Epidermal melanocyte (primary cell): ENCODE data around the gene SLX9.

Experiments used
- DNase-seq: peaks from one replicate; pipeline ENCODE4 v3.0.0; 2011; ENCODE audit warnings: low spot score; ENCODE audit not compliant: insufficient read length

The SLX9 gene

DNA sequence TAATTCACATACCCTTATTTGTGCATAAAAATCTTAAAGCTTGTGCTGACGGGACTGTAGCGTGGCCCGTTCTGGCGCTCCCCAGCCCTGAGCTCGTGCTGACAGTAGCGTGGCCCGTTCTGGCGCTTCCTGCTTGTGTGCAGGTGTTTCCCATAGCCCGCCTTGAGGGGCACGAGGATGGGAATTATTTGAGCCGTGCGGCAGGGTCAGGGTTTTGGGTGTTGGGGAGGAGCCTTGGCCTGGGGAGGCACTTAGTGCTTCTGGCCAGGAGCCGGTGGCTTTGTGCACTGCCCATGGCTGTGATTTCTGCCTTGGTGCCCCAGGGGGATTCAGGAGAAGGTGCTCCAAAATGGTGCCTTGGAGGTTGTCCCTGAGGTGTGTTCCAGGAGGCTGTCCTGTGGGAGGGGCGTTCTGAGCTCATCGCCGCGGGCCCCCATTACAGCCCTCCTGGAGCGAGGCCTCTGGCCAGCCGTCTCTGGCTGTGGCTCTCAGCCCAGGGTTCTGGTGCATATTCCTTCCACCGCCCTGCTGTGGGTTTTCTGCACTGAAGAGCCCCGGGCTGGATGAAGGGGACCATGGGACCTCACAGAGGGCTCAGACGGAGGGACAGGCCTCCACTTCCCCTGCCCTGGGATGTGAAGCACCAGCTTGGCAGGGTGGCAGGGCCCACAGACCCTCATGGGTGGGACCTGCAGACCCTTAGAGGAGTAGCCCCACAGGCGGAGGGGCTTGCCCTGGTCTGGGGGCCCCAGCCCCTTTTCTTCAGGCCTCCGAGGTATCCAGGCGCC lies 6.6 kb downstream of the SLX9 start:
- no peak for DNase-seq

DNA sequence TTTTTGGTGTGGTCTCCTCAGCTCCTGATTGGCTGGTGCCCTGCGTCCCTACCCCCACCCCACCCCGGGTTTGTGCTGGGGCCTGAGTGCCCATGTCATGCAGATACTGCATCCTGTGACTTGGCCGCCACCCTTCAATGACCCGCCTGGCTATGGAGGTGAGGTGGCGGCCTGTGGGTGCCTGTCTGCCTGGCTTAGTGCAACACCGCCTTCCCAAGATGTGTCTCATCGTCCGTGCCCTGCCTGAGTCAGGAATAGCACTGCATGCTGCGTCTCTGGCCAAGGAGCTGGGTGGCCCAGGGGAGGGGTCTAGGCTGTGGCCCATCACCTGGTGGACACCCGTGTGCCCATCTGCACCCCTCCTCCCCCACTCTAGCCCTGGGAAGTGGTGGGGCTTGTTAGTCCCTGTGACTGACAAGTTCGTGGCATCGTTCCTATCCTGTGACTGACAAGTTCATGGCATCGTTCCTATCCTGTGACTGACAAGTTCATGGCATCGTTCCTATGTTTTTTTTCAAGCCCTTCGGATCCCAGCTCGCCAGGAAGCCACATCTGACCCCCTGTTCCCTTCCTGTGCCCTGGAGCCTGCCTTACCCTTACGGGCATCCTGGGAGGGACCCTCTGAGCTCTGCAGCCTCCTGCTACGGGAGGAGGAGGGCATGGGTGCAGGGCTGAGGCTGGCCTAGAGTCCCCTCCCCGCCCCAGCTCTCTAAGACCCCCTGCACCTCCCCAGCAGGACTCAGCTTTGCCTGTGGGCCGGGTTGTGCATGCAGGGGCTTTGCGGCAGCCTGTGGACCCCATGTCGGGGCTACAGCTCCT lies 7.5 kb downstream of the SLX9 start:
- no peak for DNase-seq

DNA sequence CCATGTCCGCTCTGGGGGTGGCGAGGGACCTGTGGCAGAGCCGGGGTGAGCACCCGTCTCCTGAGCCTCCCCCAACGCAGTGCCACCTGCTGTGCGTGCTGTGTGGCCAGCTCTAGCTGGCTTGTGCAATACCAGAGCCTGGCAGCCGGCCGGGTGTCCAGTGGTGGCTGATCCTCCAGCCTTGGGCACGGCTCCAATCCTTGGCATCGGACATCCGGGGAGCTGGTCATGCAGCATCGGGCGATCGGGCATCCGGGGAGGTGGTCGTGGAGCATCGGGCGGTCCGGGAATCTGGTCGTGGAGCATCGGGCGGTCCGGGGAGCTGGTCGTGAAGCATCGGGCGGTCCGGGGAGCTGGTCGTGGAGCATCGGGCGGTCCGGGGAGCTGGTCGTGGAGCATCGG lies 8.1 kb downstream of the SLX9 start:
- no peak for DNase-seq

DNA sequence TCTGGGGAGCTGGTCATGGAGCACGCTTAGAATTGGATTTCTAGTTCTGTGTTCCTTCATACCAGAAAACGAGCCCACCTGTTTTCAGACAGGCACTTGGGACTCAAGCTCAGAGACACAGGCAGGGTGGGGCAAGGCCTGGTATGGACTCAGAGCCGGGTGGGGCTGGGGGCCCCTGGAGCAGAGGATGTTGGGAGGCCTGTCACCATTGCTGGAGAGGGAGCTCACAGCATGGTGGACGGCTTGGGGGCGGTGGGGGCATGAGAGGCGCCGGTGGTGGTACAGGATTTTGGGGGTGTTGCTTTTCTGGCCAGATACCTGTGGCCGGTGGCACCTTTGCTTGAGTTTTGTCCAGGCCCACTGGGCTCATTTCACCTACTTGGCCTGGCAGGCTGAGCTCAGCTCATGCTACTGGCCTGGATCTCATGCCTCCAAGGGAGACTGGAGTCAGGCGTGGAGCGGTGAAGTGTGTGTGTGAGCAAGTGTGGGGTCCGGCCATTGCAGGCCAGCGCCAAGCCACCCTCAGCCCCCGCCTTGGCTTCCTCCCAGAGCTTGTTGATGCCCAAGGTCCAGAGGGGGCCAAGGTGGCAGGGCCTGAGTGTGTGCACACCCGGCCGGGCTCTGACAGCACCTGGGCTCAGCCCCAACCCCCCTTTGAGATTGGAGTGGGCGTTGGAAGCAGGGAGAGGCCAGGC lies 8.7 kb downstream of the SLX9 start:
- DNase-seq, result no peak

DNA sequence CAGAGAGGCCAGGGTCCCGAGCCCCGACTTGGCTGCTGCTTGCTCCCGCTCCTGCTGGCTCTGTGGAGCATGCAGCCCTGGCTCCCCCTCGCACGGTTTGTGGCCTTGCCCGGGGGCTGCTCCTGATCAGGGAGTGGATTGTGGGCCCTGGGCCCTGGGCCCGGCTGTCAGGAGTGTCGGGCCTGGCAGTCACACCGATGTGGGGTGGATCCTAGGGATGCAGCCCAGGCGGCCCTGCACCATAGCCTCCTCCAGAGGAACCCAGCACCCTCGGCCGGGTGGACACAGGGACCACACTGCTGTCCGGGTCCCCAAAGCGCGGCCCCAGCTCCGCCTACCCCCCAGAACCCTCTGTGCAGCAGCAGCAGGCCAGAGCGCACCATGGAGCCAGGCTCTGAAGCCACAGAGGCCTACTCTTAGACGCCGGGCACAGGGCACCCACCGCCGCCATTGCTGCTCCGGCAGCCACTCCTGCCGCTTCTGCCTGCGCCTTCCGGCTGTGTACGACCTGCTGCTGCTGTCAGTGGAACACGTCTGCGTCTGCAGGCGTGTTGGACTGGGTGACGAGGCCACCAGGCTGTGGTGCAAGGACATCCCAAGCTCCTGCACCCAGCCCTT lies 9.4 kb downstream of the SLX9 start:
- no peak for DNase-seq

DNA sequence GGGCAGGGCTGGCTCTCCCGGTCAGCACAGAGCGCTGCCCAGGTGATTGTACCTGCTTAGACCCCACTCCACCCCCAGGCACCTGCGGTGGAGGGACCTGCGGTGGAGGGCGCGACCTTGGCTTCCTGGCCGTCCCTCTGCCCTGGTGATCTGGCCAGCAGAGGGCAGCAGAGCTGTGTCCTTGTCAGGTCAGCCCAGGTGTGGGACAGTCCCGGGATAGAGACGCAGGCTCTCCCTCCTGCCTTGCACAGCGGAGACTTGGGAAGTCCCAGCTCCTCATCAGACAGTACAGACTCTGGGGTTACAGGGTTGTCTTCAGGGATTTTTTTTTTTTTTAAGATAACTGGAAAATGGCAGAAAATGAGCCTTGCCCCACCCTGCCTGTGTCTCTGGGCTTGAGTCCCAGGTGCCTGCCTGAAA lies 10.0 kb downstream of the SLX9 start:
- DNase-seq, result peak; percentile 92

DNA sequence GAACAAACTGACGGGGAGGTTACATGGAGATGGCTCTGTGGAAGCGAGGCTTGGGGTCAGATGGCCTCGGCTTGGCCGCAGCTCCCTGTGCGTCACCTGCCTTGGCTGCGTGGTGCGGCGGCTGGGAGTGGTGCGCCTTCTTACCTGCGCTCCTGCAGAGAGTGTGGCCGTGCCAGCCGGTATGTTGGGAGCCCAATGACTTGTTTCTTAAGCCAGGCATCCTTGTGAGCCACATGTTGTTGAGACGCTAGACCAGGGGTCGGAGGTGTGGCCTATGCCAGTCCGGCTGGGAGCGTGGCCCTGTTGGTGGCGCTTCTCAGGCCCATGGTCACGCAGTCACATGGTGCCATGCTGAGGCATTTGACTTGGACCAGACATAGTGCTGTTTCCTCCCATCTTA lies 10.5 kb downstream of the SLX9 start:
- DNase-seq, result no peak

DNA sequence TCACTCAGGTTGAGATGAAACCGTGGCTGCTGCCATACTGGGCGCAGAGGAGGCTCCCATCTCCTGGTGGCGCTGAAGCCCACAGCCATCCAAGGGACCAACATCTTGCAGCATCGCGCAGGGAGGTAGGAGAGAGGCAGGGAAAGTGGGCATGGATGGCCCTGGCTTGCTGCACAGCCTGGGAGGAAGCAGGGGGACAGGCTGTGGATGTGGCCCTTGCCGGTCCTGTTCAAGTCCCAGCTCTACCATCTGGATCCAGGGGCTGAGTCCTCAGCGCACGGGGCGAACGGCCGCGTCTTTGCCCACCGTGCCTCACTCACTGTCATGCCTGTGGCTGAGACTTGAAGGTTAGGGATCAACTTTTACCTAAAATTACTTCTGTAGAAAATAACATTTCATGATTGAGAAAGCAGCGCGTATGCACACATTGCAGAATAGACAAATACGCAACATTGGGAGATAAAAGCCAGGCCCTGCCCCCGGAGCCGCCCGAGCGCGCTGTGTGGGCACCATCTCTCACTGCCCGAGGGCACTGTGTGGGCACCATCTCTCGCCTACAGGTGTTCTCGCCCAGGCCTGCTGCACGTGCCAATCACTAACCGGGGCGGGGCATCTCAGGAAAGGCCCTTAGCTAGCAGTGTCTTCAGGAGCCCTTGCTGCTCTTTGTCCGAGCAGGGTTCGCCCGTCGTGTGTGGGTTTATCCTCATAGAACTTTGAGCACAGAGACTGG lies 11.5 kb downstream of the SLX9 start:
- DNase-seq, result no peak

DNA sequence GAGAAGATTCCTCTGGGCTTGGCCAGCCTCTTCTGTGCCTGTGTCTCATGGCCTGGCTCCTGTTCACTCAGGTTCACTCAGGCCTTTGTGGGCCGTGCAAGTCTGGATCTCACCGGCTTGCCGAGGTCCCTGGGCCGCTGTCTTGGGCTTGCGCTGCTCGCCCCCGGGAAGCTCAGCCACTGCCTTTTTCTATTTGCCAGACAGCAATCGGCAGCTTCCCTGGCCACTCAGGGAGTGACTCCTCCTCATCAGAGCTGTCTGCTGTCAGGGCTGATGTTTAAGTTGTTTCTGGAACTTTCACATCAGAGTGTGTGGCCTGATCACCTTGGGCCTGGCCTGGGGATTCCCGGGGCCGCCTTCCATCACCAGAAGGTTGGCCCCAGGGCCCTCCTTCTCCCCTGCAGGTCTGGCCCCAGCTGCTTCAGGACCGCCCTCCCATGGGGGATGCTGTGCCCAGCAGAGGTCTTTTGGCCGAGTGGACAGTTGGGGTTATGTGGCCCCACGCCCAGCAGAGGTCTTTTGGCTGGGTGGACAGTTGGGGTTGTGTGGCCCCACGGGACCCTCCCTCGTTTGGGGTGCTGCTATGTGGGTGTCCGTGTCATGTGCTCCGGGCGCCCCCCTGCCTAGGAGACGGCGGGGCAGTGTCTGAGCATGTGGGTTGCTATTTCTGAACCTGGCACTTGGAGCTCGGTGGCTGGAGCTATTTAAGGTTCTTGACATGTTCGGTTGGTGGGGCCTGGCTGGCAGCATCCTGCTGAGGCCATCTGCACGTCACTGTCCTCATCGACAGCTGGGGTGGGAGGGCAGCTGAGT lies 12.5 kb downstream of the SLX9 start:
- no peak for DNase-seq

DNA sequence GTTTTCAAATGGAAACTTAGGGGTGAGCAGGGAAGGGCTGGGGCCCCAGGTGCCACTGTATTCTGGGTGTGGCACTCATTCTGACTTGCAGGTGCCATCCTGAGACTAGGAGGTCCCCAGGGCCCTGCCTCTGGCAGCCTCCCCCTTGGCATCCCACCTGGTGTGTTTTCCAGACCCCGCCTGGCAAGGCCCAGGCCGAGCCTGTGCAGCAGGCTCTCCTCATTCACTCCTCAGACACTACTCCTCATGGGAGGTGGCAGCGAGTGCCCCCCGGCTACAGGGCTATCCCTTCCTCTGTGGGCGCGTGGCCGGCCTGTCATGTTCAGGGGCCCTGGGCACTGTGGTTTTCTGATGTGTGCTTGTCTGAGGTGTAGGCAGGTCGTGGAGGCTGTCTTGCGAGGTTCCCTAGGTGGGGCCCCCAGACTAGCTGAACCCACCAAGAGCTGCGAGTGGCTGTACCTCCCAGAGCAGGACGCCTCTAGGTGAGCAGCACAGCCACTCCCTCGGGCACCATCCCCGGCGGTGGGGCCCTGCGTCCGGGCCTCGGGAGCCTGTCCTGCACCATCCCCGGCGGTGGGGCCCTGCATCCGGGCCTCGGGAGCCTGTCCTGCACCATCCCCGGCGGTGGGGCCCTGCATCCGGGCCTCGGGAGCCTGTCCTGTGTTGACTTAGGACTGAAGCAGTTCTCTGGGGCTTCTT lies 13.2 kb downstream of the SLX9 start:
- DNase-seq, result no peak

DNA sequence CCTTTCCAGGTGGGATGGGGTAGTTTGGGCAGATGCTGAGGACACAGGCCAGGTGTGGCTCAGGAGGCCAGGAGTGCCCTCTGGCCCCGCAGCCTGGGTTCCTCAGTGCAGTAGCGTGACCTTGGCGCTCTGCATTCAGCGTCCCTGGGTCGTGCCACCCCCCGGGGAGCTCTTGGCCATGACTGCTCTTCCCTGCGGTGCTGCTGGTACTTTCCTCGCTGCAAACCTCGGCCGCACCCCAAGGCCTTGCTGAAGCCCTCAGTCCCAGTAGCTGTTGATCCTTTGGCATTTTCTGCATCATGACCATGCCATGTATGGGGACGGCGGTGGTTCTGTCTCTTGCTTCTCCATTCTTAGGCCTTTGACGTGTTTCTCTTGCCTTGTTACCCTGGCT lies 13.8 kb downstream of the SLX9 start:
- DNase-seq, result no peak

DNA sequence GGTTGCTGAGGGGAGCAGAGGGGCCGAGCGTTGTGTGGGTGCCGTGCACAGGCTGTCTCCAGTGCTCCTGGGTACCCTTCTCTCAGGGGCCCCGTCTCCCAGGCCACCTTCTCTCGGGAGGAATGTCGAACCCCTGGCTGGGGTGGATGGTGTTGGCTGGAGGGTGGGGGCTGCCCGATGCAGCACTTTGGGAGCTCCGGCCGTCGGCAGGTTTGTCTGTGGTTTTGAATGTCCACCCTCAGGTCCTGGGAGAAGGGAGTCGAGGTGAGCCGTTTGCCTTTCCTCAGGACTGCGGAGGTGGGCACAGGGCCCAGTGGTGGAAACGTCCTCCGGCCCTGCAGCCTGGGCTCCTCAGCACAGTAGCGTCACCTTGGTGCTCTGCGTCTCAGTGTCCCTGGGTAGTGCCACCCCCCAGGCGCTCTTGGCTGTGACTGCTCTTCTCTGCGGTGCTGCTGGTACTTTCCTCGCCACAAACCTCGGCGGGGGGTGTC lies 14.5 kb downstream of the SLX9 start:
- no peak for DNase-seq

DNA sequence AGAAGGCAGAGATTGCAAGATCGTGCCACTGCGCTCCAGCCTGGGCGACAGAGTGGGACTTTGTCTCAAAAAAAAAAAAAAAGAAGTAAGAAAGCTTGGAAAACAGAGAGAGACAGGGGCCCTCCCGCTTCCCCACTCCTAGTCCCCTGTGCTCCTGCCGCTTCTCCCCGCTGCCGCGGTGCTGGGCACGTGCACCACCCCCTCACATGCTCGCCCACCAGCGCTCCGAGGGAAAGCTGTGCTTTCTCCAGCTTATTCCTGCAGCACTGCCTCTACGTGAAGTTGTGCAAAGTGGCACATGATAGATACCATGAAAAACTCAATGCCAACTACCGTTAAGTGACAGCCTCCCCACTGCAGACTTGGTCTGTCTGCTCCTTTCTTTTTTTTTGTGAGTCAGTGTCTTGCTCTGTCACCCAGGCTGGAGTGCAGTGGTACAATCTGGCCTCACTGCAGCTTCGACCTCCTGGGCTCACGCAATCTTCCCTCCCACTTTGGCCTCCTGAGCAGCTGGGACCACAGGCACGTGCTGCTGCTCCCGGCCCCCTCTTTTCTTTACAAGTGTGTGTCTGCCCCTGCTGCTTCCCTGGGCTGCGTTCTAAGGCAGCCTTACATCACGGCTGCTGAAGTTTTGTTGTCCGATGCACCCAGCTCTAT lies 15.4 kb downstream of the SLX9 start:
- DNase-seq, result no peak

DNA sequence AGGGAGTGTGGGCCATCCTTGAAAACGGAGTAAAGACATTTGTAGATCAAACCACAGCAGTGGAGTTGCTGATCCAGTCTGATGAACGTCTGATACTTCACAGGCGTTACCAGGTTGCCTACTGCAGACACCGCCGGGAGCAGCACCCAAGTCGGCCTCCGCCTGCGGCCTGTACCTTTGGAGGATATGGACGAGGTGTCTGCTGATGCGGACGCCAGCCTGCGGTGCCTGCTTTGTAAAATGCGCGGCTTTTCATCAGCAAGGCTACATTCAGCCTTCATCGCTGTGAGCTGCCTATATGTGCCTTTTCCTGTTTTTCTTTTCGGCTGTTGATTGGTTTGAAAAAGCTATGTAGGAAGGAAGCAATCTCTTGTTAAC lies 16.0 kb downstream of the SLX9 start:
- no peak for DNase-seq

DNA sequence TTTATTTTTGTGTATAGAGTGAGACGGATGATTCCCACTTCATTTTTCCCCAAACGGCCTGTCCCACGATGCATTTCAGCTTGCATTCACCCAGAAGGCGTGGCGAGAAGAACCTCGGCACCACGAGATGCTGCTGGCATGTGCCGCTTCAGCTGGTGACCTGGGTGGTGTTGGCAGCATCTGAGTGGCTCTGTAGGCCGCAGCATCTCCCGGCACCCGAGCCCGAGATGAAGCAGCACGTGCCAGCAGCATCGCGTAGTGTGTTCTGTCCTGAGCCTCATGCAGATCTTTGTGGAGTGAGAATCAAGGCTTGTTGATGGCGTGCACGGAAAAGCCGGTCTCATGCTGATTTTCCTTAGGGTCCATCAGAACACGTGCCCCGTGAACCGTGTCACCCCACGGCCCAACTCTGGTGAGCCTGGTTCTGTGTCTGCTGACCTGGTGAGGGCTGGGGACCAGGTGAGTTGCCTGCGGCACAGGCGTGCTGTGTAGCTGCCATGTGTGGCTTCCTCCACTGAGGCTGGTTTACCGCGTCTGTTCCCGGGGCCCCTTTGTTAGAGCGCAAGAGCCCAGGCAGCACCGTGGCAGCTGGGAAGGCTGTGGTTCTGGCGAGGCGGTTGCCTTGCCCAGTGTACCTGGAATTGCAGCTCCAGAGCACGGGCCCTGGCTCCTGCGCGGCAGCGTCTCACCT lies 16.7 kb downstream of the SLX9 start:
- no peak for DNase-seq

DNA sequence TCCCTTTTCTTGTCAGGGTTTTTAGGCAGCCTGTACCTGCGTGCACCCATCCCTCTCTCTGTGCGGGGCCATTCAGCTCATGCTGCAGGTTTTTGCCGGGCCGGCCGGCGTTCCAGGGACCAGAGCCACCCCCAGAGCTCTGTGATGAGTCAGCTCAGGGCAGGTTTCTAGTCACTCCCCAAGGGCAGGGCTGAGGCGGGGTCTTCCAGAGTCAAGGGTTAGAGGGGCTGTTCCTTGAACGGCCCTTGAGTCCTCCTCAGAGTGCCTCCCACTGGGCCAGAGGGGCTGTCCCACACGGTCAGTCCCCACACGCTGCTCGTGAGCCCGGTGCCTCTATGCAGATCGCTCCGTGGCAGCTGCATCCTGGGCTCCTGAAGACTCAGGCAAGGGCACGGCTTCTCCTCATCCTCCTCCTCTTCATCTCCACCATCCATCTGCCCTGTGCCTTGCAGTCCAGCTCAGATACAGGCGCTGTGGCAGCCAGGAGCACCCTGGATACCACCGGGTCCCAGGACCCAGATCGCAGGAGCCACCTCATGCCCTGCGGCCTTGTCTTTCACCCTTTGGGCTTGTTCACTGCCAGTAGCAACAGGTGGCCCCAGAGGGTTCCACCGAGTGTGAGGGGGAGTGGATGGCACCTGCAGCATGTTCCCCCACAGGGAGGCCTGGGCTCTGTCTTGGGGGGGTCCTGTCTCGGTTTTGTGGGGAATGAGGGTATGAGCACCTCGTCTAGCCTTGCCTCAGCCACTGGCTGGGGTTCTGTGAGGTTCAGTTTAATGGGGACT lies 17.4 kb downstream of the SLX9 start:
- no peak for DNase-seq

DNA sequence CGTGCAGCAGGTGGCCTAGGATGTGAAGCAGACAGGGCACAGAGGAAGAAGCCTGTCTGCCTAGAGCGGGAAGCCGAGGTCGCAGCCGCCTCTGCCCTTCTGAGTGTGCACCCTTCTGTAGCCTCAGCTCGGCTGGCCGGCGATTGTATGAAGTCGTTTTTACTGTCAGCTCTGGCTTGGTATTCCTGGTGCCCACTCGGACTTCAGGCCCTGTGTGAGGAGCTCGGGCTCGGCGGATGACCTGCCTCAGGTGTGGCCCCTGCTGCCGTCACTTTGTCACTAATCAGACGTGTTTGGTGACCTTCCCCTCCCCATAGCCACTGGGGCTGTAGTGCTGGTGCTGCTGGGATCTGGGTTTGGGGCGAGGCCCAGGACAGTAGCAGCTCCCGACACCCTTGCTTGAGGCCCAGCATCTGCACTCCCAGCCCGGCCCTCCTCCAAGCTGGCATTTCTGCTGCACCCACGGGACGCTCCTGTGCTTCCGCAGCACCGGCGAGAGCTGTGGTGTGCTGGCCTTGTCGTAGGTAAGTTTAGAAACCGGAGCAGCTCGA lies 18.1 kb downstream of the SLX9 start:
- no peak for DNase-seq
